HPDE6-E6E7 (cell line): ENCODE data around the gene GCM1.

ENCODE experiments used
- DNase-seq: peaks from one replicate; pipeline ENCODE4 v3.0.0; 2011; ENCODE audit warnings: missing footprints; ENCODE audit errors: extremely low spot score

The GCM1 gene

GRCh38 chr6:53152576-53152975, 3.9 kb upstream of the GCM1 start:
- DNase-seq, result no peak

DNA sequence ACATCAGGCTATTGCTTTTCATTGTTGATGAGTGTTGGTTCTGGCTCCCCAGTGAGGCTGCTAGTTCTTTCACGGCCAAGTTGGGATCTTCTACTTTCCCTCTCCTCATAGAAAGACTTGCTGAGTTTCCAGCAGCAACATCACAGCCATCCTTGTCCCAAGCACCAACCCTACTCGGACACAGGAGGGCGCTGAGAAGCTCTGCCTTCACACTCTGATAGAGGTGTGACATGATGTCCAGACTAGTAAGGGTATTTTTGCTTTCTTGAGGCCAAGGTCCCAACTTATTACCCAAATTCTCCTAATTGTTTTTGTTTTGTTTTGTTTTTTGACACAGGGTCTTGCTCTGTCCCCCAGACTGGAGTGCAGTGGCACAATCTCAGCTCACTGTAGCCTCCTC, 3.0 kb upstream of the GCM1 start:
- DNase-seq, result no peak

- DNase-seq, result no peak
Measured at GRCh38 chr6:53144802-53145201, 3.8 kb downstream of the GCM1 start.

DNA sequence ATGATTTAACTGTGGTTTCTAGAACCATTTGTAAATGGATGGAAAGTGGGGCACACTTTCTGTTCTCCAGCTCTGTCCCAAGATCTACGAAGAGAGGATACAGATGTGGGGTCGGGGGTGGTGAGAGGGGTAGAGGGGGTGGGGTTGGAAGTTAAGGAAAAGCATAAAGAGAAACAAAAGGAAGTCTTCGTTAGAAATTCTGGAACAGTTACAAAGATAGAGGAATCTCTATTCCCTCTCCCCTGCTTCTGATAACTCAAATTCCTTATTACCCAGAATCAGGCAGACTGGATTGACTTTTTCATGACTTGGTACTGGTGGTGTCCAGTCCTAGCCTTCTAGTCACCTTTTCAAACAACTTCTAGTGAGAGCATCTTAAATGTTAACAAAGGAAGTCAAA, 4.9 kb downstream of the GCM1 start:
- DNase-seq, result no peak

GRCh38 chr6:53142810-53143209, 5.8 kb downstream of the GCM1 start:
- no peak for DNase-seq

DNA sequence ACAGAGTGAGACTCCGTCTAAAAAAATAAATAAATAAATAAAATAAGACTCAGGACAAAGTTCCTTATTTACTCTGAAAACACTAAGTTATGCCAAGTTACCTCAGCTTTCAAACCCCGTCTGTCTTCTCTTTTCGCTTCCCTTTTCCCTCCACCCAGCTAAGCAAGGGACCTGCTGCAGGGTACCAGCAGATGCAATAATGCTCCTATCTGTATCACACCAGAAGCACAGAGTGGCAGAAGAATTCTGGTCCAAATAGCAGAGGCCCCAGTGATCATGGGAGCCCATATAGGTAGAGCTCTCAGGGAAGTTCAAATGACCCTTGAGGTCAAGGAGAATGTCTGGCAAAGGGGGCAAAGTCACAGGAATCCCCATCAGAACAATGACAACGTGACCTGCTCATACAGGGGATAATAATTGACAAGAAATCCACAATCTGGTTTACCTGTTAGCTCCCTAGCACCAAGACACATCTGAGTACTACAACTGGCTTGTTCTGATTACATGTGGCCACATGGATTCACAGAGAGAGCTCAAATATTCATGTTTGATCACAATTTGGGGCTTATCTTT, 8.7 kb downstream of the GCM1 start:
- no peak for DNase-seq

DNA sequence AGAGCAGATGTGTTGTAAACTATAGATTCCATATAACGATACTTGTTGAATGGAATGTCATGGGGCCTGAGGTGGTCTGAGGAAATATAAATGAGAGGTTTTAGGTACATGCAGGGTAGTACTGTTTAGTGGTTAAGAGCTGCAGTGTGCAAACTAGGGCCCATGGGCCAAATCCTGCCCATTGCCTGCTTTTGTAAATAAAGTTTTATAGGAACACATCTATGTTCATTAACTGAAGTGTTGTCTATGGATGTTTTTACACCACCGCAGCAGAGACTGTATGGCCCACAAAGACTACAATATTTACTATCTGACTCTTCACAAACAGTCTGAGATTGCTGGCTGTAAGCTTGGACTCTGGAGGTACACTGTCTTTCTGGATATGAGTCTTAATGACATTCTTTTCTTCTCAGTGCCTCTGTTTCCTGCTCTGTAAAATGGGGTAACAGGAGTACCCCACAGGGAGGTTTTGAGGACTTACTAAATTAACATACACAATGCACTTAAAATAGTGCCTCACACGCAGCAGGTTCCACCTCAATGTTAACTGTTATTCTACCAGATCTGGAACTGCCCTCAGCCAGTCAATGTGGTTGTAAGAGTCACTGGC, 12.5 kb downstream of the GCM1 start:
- DNase-seq, result no peak

DNA sequence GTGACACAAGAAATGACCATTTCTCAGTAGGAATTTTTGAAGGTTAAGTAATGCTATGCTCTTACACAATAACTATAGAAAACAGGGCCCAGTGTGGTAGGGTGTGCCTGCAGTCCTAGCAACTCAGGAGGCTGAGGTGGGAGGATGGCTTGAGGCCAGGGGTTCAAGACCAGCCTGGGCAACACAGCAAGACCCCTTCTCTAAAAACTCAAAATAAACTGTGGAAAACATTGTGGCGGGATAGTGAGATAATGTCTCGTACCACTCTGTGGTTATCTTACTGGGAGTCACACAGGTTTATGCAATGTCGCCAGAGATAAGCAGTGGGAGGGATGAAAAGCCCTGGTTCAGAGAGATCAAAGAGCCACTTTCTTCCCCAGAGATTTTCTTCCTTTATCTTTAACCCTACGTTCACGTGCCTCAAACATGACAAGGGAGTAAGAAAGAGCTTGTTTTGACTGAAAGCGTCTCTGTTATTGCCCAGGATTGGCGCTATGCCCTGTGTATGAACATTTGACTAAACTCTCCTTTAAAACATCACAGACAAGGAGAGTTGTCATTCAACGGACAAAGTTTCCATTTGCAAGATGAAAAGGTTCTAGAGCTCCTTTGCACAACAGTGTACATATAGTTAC, 13.9 kb downstream of the GCM1 start:
- DNase-seq, result no peak

GRCh38 chr6:53133961-53134360, 14.7 kb downstream of the GCM1 start:
- DNase-seq, result no peak

DNA sequence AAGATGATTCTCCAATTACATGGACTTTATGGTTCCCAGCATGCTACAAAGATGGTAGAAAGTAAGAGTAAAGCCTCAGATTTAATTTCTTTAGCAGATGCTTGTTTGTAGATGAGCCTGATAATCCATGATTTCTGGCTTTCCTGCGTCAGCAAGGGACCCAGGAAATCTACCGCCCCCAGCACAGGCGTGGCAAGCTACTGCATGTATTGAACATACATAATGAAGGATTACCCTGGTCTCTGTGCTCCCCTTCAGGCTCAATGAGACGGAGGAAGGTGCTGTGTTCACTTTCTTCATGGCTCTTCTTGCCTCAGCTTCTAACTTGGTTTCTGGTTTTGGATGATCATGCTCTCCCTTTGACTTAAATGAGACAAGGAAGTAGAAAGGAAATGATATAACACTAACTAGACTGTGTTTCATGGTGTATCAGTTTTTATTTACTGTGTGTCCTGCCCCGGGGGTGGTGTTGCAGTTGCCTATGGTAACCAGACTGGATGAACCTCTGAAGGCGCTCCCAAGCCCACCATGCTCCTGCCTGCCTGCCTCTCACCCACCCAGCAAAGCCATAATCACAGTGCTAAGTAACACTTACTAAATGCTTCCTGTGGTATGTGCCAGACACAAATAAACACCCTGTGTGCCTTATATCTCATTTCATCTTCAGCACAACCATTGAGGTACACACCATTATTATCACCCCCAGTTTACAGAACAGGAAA, 17.9 kb downstream of the GCM1 start:
- DNase-seq, result no peak

- DNase-seq, result peak; percentile 56
Measured at GRCh38 chr6:53128842-53129241, 19.8 kb downstream of the GCM1 start.

DNA sequence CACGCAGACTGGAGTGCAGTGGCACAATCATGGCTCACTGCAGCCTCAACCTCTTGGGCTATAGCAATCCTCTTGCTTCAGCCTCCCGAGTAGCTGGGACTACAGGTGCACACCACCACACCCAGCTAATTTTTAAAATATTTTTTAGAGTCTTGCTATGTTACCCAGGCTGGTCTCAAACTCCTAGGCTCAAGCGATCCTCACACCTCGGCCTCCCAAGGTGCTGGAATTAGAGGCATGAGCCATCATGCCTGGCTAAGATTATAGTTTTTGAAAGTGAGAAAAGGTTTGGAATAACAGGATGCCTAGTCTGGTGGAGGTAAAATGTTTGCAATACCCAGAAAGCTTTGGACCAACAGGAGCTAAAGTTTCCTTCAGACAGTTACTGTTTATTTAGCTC, 23.4 kb downstream of the GCM1 start:
- DNase-seq, result no peak

- DNase-seq, result no peak
Measured at GRCh38 chr6:53124131-53124800, 24.4 kb downstream of the GCM1 start.

DNA sequence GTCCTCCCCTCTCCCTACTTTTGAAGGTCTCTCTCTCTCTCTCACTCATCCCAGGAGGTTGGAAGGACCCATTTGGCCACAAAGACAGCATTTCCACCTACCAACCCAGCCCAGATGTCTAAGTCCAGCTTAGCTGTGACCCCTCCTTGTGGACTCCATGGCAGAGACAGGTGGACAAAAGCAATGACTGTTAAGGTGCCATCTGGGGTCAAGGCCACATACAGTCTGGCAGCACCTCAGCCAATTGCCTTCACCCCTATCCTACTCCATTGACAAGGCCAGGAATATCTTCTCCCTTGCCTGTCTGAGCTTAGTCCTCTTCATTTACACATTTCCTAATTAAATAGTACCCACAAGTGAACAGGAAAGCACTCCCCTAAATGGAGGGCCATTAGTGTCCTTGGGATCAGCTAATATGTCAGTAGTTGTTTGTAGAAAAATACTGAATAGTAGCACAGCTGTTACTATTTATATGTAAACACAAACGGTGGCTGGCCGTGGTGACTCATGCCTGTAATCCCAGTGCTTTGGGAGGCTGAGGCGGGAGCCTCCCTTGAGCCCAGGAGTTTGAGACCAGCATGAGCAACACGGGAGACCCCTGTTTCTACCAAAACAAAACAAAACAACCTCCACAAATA, 28.8 kb downstream of the GCM1 start:
- DNase-seq, result no peak

DNA sequence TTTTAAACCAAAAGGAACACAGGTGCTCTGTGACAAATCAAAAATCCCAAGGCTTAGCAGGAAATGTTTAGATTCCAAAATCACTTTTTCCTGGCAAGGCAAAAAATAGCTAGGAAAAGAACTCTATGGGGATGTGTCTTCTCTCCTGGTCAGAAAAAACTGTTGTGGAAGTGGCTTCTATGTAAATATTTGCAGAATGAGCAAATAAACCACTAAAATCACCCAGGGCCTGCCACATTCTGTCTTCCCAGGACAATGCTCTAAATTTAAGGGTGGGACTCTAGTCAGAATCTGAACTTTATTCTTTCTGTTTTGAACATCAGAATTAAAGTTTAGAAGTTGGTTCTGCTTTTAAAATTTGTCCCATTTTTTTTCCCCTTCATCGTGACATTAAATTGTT, 29.3 kb downstream of the GCM1 start:
- no peak for DNase-seq

GRCh38 chr6:53115741-53116140, 32.9 kb downstream of the GCM1 start:
- DNase-seq, result no peak

DNA sequence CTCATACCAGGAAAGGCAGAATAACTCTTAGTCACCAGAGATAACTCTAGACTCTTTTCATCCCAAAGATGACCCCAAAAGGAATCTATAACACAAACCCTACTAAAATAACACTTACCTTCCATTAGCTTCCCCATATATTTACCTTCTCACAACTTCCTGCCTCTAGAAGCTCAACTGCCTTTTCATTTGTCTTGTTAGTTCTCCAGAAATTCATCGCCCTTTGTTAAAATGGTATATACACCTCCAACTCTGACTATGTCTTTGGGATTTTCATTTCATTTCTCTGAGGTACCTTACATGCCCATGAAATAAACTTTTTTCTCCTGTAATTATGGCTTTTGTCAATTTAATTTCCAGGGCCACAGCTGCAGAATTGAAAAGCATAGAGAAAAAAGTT, 33.5 kb downstream of the GCM1 start:
- DNase-seq, result no peak

DNA sequence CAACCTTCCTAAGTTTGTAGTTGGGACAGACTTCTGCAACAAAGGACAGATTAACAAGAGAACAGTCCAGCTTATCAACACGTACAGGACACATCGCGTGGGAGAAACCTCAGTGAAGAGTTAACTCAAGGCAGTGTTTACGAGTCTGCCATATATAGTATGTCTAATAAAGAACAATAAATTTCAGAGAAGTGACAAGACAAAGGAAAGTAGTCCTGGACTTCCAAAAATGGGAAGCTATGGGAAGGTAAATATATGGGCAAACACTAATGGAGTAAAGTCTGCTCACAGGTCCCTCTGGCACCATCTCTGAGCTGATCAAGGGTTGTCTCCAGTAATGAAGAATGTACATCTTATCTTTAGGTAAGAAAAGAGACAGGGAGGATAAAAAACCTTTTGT, 34.9 kb downstream of the GCM1 start:
- no peak for DNase-seq

GRCh38 chr6:53112871-53113270, 35.8 kb downstream of the GCM1 start:
- peak; percentile 36 for DNase-seq

DNA sequence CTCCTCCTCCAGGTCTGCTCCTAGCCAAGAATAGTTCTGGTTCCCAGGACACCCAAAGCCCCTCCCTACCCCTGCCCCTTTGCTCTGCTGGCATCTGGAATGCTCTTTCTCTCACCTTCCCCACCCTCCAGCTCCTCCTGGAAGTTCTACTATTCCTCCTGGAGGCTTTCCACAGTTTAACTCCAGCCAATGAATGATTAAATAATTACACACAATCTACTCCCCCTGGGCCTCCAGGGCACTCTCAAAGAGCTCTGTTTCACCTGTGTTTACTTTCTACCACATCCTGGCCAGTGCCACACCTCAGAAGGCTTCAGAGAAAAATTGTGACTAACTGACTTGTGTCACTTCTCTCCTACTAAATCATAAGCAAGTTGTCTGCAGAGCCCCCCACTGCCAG, 36.2 kb downstream of the GCM1 start:
- DNase-seq, result peak; percentile 76

- DNase-seq, result no peak
Measured at GRCh38 chr6:53111865-53112264, 36.8 kb downstream of the GCM1 start.

DNA sequence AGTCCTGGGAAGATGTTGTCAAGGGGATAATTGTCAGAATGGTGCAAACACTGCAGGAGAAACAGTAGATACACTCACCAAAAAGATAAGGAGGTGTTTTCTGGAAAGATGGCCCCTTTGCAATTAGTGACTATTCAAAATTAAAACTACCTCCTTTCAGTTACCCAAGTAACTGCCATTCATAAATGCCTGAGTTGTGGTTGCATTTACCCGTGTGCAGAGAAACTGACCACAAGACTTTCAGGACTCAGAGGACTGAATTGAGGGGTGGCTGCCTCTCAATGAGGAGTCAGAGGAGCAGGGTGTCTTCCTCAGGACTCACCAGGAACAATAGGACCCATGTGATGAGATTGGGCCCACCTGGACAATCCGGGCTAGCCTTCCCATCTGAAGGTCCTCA, 39.0 kb downstream of the GCM1 start:
- no peak for DNase-seq
